Measurements from ENCODE around the gene SAP30BP. TPM values are rescaled to one million over a fixed set of nuclear protein-coding genes. Genes with fewer than 3 reads are reported as not detected.

SAP30BP gene
- total RNA-seq, 2 donors from 2014 or later = 47.2 to 73.8 TPM

GRCh38 chr17:75630071-75630917 lies 36.8 kb upstream of the SAP30BP start:
- Histone ChIP-seq H3K27ac (no peak overlapping the region), H3K9me3 (no peaks in the 10 kb centered on the region), H3K36me3 (replicated peaks in 1 of 2; ENCODE audit: insufficient read depth in 1 of 2, low read depth in 2 of 2) (no peaks in the 10 kb centered on the region), H3K4me1 (peaks cover 25% of the 10 kb centered on the region), H3K27me3 (no peaks in the 10 kb centered on the region), H3K4me3 (no peak overlapping the region)
- no peak for ATAC-seq
- WGBS, 2 donors = 83 to 100% methylated on average over 1 to 23 of the region's 26 CpGs
- TF ChIP-seq, protein P1, sequence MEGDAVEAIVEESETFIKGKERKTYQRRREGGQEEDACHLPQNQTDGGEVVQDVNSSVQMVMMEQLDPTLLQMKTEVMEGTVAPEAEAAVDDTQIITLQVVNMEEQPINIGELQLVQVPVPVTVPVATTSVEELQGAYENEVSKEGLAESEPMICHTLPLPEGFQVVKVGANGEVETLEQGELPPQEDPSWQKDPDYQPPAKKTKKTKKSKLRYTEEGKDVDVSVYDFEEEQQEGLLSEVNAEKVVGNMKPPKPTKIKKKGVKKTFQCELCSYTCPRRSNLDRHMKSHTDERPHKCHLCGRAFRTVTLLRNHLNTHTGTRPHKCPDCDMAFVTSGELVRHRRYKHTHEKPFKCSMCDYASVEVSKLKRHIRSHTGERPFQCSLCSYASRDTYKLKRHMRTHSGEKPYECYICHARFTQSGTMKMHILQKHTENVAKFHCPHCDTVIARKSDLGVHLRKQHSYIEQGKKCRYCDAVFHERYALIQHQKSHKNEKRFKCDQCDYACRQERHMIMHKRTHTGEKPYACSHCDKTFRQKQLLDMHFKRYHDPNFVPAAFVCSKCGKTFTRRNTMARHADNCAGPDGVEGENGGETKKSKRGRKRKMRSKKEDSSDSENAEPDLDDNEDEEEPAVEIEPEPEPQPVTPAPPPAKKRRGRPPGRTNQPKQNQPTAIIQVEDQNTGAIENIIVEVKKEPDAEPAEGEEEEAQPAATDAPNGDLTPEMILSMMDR (IDR thresholded peaks at IDR 0.05) = no peak
- TF ChIP-seq POLR2A (IDR thresholded peaks at IDR 0.05) = no peak
- intact Hi-C loops (cut with DNase I) = no loop called here
- no peak for DNase-seq

DNA sequence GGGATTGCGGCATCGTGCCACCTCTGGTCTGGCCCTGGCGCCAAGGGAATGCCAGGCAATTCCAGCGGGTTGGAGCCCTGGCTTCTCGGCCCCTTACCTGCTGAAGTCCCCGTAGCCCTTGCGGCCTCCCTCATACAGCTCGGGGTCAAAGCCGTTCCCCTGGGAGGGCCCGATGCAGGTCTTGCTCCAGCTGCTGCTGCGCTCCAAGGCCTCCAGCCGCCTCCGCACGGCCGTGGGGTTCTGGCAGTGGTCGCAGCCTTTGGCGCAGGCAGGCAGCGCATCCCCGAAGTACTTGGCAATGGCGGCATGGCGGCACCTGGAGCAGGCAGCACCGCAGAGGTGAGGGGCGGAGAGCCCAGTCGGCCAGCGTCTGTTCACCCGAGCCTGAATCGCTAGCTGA lies 35.8 kb upstream of the SAP30BP start:
- no peaks in the 10 kb centered on the region for H3K9me3 ChIP-seq
- H3K27ac ChIP-seq = no peak overlapping the region
- no peak overlapping the region for H3K4me3 ChIP-seq
- no peak for ATAC-seq
- intact Hi-C loops (cut with DNase I) = no loop called here
- TF ChIP-seq, protein P1 (IDR thresholded peaks at IDR 0.05) = no peak
- no peak for TF ChIP-seq POLR2A (IDR thresholded peaks at IDR 0.05)
- WGBS, 2 donors = 84 to 92% methylated on average over 8 to 27 of the region's 27 CpGs
- no peak for DNase-seq
- H3K36me3 ChIP-seq (replicated peaks in 1 of 2; ENCODE audit: insufficient read depth in 1 of 2, low read depth in 2 of 2) = no peaks in the 10 kb centered on the region
- H3K4me1 ChIP-seq = peaks cover 25% of the 10 kb centered on the region
- H3K27me3 ChIP-seq = no peaks in the 10 kb centered on the region

- H3K4me3 ChIP-seq = no peak overlapping the region
- 63 to 68% methylated on average over 8 to 12 of the region's 12 CpGs for WGBS, 2 donors
- H3K27ac ChIP-seq = peak overlapping the region in 2 of 4 donors; percentile 70 to 78
- ATAC-seq (no peak), DNase-seq (no peak)
- intact Hi-C loops (cut with DNase I) = loop anchor here (2.0 kb wide), 1 partner anchor 116 kb away; no protein-coding TSS in a partner anchor
- H3K9me3 ChIP-seq = no peaks in the 10 kb centered on the region
- TF ChIP-seq, protein P1 (IDR thresholded peaks at IDR 0.05) = no peak
- TF ChIP-seq POLR2A (IDR thresholded peaks at IDR 0.05) = no peak
- peaks cover 25% of the 10 kb centered on the region for H3K4me1 ChIP-seq
- no peaks in the 10 kb centered on the region for H3K36me3 ChIP-seq (replicated peaks in 1 of 2; ENCODE audit: insufficient read depth in 1 of 2, low read depth in 2 of 2)
- no peaks in the 10 kb centered on the region for H3K27me3 ChIP-seq
These were observed 34.7 kb upstream of the SAP30BP start for GRCh38 chr17:75632428-75632827.

GRCh38 chr17:75632863-75633485 lies 34.2 kb upstream of the SAP30BP start, which contains the start of gene SMIM5:
TSS of gene SMIM5 (plus strand) at chr17:75633434. CDS start at chr17:75640202, 6,768 bp downstream.
- Histone ChIP-seq H3K27ac (peak within 1 kb of the TSS; percentile 52 to 78 (median 72)), H3K36me3 (replicated peaks in 1 of 2; ENCODE audit: insufficient read depth in 1 of 2, low read depth in 2 of 2) (no peaks in the 10 kb centered on the region), H3K27me3 (no peaks in the 10 kb centered on the region), H3K4me3 (no peak within 1 kb of the TSS), H3K9me3 (no peaks in the 10 kb centered on the region), H3K4me1 (peaks cover 25% of the 10 kb centered on the region)
- intact Hi-C loops (cut with DNase I) = loop anchor here (2.0 kb wide), 1 partner anchor 116 kb away; no protein-coding TSS in a partner anchor
- no peak for TF ChIP-seq POLR2A (IDR thresholded peaks at IDR 0.05)
- TF ChIP-seq, protein P1 (IDR thresholded peaks at IDR 0.05) = peak; percentile 85 to 97 (median 93)
- 14 to 21% methylated on average over 10 to 17 of the region's 19 CpGs for WGBS, 2 donors
- DNase-seq (peak; percentile 85 to 89 (median 86)), ATAC-seq (peak; percentile 82)

Measured in body of pancreas (tissue), 4 donors.